Calu3 (cell line): ENCODE measurements around the gene HAUS1. TPM values are rescaled to one million over a fixed set of nuclear protein-coding genes. Genes with fewer than 3 reads are reported as not detected.
"Not testable (repeated sequence)": the region's sequence is repeated elsewhere in the genome, so short reads cannot be mapped to it uniquely, and the experiment has no call there.

Experiments used
- BruUV-seq: library from RNA; stranded (reverse); fragments of 400-500 nt; replicated peaks from 2 replicates; lab custom pipeline; 2021; lab: Mats Ljungman, UMichigan
- CTCF ChIA-PET: fragments of 300-600 bp; sonication (Branson Sonifier 250); formaldehyde crosslinking; loops from one replicate; lab custom pipeline; 2022; ENCODE audit warnings: antibody characterized with exemption; lab: Charles Lee
- DNase-seq: peaks from one replicate; pipeline ENCODE4 v3.0.0; 2022
- H3K27ac Mint-ChIP-seq: one replicate; pipeline ENCODE4 v1.8.0; 2022; ENCODE audit warnings: mixed read lengths; ENCODE audit not compliant: unreplicated experiment
- H3K27me3 Mint-ChIP-seq: one replicate; pipeline ENCODE4 v1.8.0; 2022; ENCODE audit warnings: mixed read lengths; ENCODE audit not compliant: unreplicated experiment
- H3K36me3 Mint-ChIP-seq: one replicate; pipeline ENCODE4 v1.8.0; 2022; ENCODE audit warnings: mild to moderate bottlenecking, moderate library complexity, mixed read lengths; ENCODE audit not compliant: insufficient read depth, unreplicated experiment
- H3K4me1 Mint-ChIP-seq: one replicate; pipeline ENCODE4 v1.8.0; 2022; ENCODE audit warnings: mild to moderate bottlenecking, low read depth, mixed read lengths; ENCODE audit not compliant: unreplicated experiment
- H3K4me3 Mint-ChIP-seq: one replicate; pipeline ENCODE4 v1.8.0; 2022; ENCODE audit warnings: mild to moderate bottlenecking, low read depth, moderate library complexity, mixed read lengths; ENCODE audit not compliant: unreplicated experiment
- H3K9me3 Mint-ChIP-seq: one replicate; pipeline ENCODE4 v1.8.0; 2022; ENCODE audit warnings: low read depth, mixed read lengths; ENCODE audit not compliant: unreplicated experiment
- CTCF ChIP-seq: fragments of 200-600 bp; IDR thresholded peaks from one replicate; pipeline ENCODE4 v1.8.0; 2022; ENCODE audit warnings: antibody characterized with exemption; ENCODE audit not compliant: unreplicated experiment
- intact Hi-C: fragments of 100-400 bp; cut with micrococcal nuclease; formaldehyde crosslinking; loops from one replicate; pipeline ENCODE4 v1.10.0; 2022; ENCODE audit not compliant: unreplicated experiment
- total RNA-seq: library from RNA; stranded (reverse); gene quantifications from 2 replicates; pipeline ENCODE4 v1.2.3, GENCODE V29; 2022

Gene HAUS1
- total RNA-seq, 1 experiment from 2014 or later, result 35.7 TPM

- no TSS peak for BruUV-seq
- CTCF ChIA-PET, result interaction anchor here (0.6 kb wide), 1 partner anchor 21 kb away, joined by 5 read pairs; no protein-coding TSS in a partner anchor
These were observed 25.9 kb downstream of the HAUS1 start for GRCh38 chr18:46130061-46130460.

GRCh38 chr18:46130549-46130948 is 26.4 kb downstream of the HAUS1 start:
- DNase-seq, H3K4me1 Mint-ChIP-seq, H3K27ac Mint-ChIP-seq, H3K4me3 Mint-ChIP-seq, BruUV-seq, H3K9me3 Mint-ChIP-seq, H3K27me3 Mint-ChIP-seq, intact Hi-C loops: not testable (repeated sequence)
- peaks cover 16% of the 10 kb centered on the region for H3K36me3 Mint-ChIP-seq
- CTCF ChIA-PET, result interaction anchor here (0.6 kb wide), 1 partner anchor 21 kb away, joined by 5 read pairs; no protein-coding TSS in a partner anchor

More at GRCh38 chr18:46130061-46130460, 25.9 kb downstream of the HAUS1 start:
- no peak overlapping the region for H3K27ac Mint-ChIP-seq
- no peaks in the 10 kb centered on the region for H3K9me3 Mint-ChIP-seq
- H3K4me3 Mint-ChIP-seq, result no peak overlapping the region
- intact Hi-C loops, result no loop called here
- H3K27me3 Mint-ChIP-seq, result no peaks in the 10 kb centered on the region
- no peak for TF ChIP-seq CTCF
- peaks cover 16% of the 10 kb centered on the region for H3K36me3 Mint-ChIP-seq
- H3K4me1 Mint-ChIP-seq, result no peaks in the 10 kb centered on the region
- DNase-seq, result no peak

GRCh38 chr18:46133534-46133933 is 29.3 kb downstream of the HAUS1 start:
- CTCF ChIA-PET, result interaction anchor here (0.6 kb wide), 1 partner anchor 218 kb away, joined by 3 read pairs; no protein-coding TSS in a partner anchor

GRCh38 chr18:46134920-46135675 is 30.9 kb downstream of the HAUS1 start:
- CTCF ChIA-PET, result no interaction called here
- no peaks in the 10 kb centered on the region for H3K4me1 Mint-ChIP-seq

More at GRCh38 chr18:46133534-46133933, 29.3 kb downstream of the HAUS1 start:
- H3K36me3 Mint-ChIP-seq, result peaks cover 7% of the 10 kb centered on the region
- H3K9me3 Mint-ChIP-seq, result no peaks in the 10 kb centered on the region
- DNase-seq, result no peak
- no peak overlapping the region for H3K4me3 Mint-ChIP-seq
- intact Hi-C loops, result no loop called here
- no TSS peak for BruUV-seq
- no peak overlapping the region for H3K27ac Mint-ChIP-seq
- no peaks in the 10 kb centered on the region for H3K4me1 Mint-ChIP-seq
- H3K27me3 Mint-ChIP-seq, result no peaks in the 10 kb centered on the region
- no peak for TF ChIP-seq CTCF

More at GRCh38 chr18:46134920-46135675, 30.9 kb downstream of the HAUS1 start:
- Mint-ChIP-seq H3K27me3 (no peaks in the 10 kb centered on the region), H3K4me3 (no peak overlapping the region), H3K36me3 (peaks cover 7% of the 10 kb centered on the region), H3K27ac (no peak overlapping the region), H3K9me3 (no peaks in the 10 kb centered on the region)
- intact Hi-C loops, result no loop called here
- no TSS peak for BruUV-seq
- DNase-seq, result no peak
- no peak for TF ChIP-seq CTCF
